GM12801 (cell line): Measurements from ENCODE around the gene METTL13.

Source experiments
- TF ChIP-seq, protein P1 (sequence below): IDR thresholded peaks from one replicate; pipeline ENCODE4 v1.5.1; 2011; ENCODE audit warnings: control low read depth; ENCODE audit not compliant: insufficient read length; ENCODE audit errors: extremely low read depth

Gene METTL13

DNA sequence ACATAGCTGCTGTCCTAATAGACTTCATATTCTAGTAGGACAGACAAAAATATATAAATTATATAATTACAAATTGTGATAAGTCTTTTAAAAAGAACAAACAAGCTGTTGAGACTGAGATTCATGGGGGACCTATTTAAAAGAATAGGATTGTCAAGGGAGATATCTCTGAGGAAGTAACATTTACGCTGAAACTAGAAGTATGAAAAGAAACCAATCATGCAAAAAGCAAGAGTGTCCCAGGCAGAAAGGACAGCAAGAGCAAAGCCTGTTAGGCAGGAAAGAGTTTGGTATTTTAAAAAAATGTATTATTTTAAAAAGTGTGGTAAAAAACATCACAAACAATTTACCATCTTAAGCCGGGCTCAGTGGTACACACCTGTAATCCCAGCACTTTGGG, 9.1 kb upstream of the METTL13 start:
- TF ChIP-seq, protein P1, sequence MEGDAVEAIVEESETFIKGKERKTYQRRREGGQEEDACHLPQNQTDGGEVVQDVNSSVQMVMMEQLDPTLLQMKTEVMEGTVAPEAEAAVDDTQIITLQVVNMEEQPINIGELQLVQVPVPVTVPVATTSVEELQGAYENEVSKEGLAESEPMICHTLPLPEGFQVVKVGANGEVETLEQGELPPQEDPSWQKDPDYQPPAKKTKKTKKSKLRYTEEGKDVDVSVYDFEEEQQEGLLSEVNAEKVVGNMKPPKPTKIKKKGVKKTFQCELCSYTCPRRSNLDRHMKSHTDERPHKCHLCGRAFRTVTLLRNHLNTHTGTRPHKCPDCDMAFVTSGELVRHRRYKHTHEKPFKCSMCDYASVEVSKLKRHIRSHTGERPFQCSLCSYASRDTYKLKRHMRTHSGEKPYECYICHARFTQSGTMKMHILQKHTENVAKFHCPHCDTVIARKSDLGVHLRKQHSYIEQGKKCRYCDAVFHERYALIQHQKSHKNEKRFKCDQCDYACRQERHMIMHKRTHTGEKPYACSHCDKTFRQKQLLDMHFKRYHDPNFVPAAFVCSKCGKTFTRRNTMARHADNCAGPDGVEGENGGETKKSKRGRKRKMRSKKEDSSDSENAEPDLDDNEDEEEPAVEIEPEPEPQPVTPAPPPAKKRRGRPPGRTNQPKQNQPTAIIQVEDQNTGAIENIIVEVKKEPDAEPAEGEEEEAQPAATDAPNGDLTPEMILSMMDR = no peak

DNA sequence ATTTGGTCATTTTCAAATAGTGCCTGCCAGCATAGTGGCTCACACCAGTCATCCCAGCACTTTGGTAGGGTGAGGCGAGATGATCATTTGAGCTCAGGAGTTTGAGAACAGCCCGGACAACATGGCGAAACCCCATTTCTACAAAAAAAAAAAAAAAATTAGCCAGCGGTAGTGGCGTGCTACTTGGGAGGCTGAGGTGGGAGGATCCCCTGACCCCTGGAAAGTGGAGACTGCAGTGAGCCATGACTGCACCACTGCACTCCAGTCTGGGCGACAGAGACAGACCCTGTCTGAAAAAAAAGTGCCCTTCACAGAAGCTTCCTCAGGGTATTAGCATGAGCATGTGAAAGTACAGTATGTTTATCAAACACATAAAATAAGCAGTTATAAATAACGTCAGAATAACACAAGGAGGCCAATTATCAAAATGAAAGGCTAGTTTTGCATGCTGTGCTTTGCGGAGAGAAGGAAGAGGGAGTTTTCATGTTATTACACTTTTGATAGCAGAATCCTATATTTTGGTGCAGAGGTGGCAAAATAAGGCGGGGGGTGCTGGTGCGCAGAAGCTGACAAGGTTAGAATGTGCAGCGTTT, 781 bp upstream of the METTL13 start:
- TF ChIP-seq, protein P1 = no peak

DNA sequence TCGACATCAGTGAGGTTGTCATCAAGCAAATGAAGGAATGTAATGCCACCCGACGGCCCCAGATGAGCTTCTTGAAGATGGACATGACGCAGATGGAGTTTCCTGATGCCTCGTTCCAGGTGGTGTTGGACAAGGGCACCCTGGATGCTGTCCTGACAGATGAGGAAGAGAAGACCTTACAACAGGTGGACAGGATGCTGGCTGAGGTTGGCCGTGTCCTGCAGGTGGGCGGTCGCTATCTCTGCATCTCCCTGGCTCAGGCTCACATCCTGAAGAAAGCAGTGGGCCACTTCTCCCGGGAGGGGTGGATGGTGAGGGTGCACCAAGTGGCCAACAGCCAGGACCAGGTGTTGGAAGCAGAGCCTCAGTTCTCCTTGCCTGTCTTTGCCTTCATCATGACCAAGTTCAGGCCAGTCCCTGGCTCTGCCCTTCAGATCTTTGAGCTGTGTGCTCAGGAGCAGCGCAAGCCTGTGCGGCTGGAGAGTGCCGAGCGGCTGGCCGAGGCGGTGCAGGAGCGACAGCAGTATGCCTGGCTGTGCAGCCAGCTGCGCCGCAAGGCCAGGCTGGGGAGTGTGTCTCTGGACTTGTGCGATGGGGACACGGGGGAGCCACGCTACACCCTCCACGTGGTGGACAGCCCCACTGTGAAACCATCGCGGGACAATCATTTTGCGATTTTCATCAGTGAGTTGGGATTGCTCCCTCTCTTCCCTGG, 2.5 kb downstream of the METTL13 start:
- TF ChIP-seq, protein P1 = no peak

DNA sequence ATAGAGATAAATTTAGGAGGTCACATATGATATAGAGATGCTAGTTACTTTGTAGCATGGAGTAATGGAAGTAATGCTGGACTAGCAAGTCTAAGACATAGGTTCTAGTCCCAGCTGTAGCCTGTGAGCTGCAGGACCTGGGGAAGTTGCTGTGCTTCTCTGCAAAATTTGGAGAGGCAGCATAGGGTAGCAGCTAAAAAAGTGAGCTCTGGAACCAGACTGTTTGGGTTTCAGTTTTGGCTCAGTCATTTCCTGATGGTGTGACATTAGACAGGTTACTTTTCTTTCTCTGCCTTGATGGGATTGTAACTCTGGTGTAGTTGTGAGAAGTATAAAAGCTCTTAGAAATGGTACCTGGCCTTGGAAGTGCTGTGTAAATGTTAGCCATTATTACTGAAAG, 3.3 kb downstream of the METTL13 start:
- TF ChIP-seq, protein P1 = no peak

DNA sequence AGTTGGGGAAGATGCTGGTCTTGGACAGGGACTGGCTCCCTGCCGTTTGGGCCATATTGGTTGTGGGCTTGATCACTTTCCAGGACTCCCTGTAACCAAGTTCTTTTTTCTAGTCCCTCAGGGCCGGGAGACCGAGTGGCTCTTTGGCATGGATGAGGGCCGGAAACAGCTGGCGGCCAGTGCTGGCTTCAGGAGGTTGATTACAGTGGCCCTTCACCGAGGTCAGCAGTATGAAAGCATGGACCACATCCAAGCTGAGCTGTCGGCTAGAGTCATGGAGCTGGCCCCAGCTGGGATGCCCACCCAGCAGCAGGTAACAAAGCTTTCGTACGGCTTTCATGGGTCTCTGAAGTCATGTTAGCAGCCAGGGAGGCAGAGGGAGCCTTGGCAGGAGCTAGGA, 4.3 kb downstream of the METTL13 start:
- TF ChIP-seq, protein P1 = no peak

DNA sequence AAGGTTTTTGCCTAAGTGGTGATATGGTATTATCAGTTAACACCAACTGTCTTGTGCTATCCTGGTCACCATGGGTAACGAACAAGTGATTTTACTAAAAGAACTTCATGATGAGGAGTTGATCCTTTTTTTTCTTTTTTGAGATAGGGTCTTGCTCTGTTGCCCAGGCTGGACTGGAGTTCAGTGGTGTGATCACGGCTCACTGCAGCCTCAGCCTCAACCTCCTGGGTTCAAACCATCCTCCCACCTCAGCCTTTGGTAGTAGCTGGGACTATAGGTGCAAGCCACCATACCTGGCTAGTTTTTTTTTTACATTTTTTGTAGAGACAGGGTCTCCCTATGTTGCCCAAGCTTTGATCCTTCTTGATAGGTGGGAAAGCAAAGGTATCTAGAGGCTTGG, 5.1 kb downstream of the METTL13 start:
- TF ChIP-seq, protein P1 = no peak

DNA sequence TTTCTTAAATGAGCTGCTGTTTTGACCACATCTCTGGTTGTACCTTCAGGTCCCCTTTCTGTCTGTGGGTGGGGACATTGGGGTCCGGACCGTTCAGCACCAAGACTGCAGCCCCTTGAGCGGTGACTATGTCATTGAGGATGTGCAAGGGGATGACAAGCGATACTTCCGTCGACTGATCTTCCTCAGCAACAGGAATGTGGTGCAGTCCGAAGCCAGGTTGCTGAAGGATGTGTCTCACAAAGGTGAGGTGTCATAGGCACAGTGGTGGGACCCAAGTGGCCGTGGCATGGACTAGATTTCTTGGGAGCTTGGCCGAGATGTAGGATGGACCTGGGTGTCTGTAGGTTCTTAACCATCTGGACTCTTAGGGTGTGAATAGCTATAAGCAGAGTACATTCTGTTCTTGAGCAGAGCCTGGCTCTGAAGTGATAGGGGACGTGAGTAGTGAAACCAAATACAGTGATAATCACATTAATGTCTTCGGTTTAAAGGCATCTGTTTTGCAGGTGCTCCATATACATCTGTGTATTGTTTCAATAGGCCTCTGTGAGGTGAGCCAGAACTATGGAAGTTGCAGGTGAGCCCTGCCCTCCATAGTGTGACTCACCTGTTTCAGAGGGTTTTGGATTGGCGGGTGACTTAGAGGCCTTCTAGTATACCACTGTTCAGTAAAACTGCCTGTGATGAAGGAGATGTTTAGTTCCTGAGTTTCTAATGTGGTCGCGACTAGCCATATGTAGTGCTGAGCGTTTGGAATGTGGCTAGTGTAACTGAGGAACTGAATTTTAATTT, 6.4 kb downstream of the METTL13 start:
- TF ChIP-seq, protein P1 = no peak
